Keratinocyte (primary cell): ENCODE results near the gene ELMO2. TPM values are rescaled to one million over a fixed set of nuclear protein-coding genes. Genes with fewer than 3 reads are reported as not detected.

Experiments used
- DNase-seq: peaks from one replicate; pipeline ENCODE4 v3.0.0-alpha.2; 2011; ENCODE audit warnings: low read depth, missing footprints, low spot score
- FAIRE-seq: peaks from 2 replicates; lab custom pipeline; 2011; peaks lifted over from hg19 to GRCh38; lab: Jason Lieb, UNC
- H2AFZ ChIP-seq: 2 replicates; pipeline ENCODE4 v1.6.0; 2012; ENCODE audit warnings: low read length, control low read depth, inconsistent platforms; ENCODE audit not compliant: control insufficient read depth
- H3K27ac ChIP-seq: 2 replicates; pipeline ENCODE4 v1.5.1; 2011; ENCODE audit warnings: low read length; ENCODE audit not compliant: control insufficient read depth, insufficient read depth
- H3K27me3 ChIP-seq: 3 replicates; pipeline ENCODE4 v1.6.0; 2011; ENCODE audit warnings: low read length; ENCODE audit not compliant: control insufficient read depth, insufficient read depth; ENCODE audit errors: extremely low read depth
- H3K36me3 ChIP-seq, 2 experiments: 2 replicates in 1 of 2; 3 replicates in 1 of 2; pipeline ENCODE4 v1.5.1; 2011; ENCODE audit warnings: low read length in 2 of 2, mild to moderate bottlenecking in 1 of 2; ENCODE audit not compliant: control insufficient read depth in 2 of 2, insufficient read depth in 2 of 2; ENCODE audit errors: extremely low read depth in 1 of 2
- H3K4me1 ChIP-seq: 3 replicates; pipeline ENCODE4 v1.5.1; 2011; ENCODE audit warnings: low read length; ENCODE audit not compliant: control insufficient read depth, insufficient read depth; ENCODE audit errors: extremely low read depth
- H3K4me2 ChIP-seq: 3 replicates; pipeline ENCODE4 v1.6.0; 2011; ENCODE audit warnings: low read depth, low read length; ENCODE audit not compliant: control insufficient read depth, insufficient read depth; ENCODE audit errors: extremely low read depth
- H3K4me3 ChIP-seq, 3 experiments: fragments of 200-600 bp in 1 of 3; sonication (generic) in 1 of 3; 2 replicates in 2 of 3; 3 replicates in 1 of 3; pipeline ENCODE4 v1.5.1; 2011 to 2016; ENCODE audit warnings: low read length in 3 of 3, mild to moderate bottlenecking in 3 of 3, control low read depth in 2 of 3, inconsistent platforms in 1 of 3, low read depth in 1 of 3, mixed read lengths in 1 of 3, mixed run types in 1 of 3, moderate library complexity in 1 of 3; ENCODE audit not compliant: control insufficient read depth in 2 of 3, insufficient read depth in 2 of 3; ENCODE audit errors: extremely low read depth in 1 of 3
- H3K79me2 ChIP-seq: 2 replicates; pipeline ENCODE4 v1.6.0; 2012; ENCODE audit warnings: low read length; ENCODE audit not compliant: control insufficient read depth, insufficient read depth
- H3K9ac ChIP-seq: 3 replicates; pipeline ENCODE4 v1.6.0; 2011; ENCODE audit warnings: low read length; ENCODE audit not compliant: control insufficient read depth, insufficient read depth; ENCODE audit errors: extremely low read depth
- H3K9me1 ChIP-seq: 3 replicates; pipeline ENCODE4 v1.6.0; 2011; ENCODE audit warnings: low read length; ENCODE audit not compliant: control insufficient read depth, insufficient read depth; ENCODE audit errors: extremely low read depth
- H3K9me3 ChIP-seq: 2 replicates; pipeline ENCODE4 v1.5.1; 2012; ENCODE audit warnings: low read depth, low read length; ENCODE audit not compliant: control insufficient read depth
- H4K20me1 ChIP-seq: 3 replicates; pipeline ENCODE4 v1.6.0; 2011; ENCODE audit warnings: low read length; ENCODE audit not compliant: control insufficient read depth, insufficient read depth; ENCODE audit errors: extremely low read depth
- CTCF ChIP-seq, 3 experiments: IDR thresholded peaks in 1 of 3; conservative IDR thresholded peaks in 1 of 3; optimal IDR thresholded peaks in 1 of 3; 2 replicates in 2 of 3; 3 replicates in 1 of 3; pipeline versions ENCODE3 to v1.5.1; 2011; ENCODE audit warnings: low read length in 3 of 3, mild to moderate bottlenecking in 3 of 3, moderate library complexity in 2 of 3, control low read depth in 1 of 3, inconsistent platforms in 1 of 3; ENCODE audit not compliant: insufficient read depth in 2 of 3; ENCODE audit errors: extremely low read depth in 1 of 3
- EZH2 ChIP-seq: IDR thresholded peaks from one replicate; pipeline ENCODE4 v1.6.1; 2012; ENCODE audit warnings: inconsistent platforms, mild to moderate bottlenecking, low read length, moderate library complexity
- dilution Hi-C: fragments of 300-500 bp; cut with MboI; formaldehyde crosslinking; loops from one replicate; pipeline ENCODE4 v1.7.0; 2020; ENCODE audit warnings: low sequenced_read_pairs; ENCODE audit not compliant: extremely low pct_ligation_motif_present
- polyA plus RNA-seq, 5 experiments: library from polyadenylated mRNA; depleted of rRNA in 3 of 5; stranded (reverse) in 3 of 5; stranded (forward) in 1 of 5; unstranded in 1 of 5; fragments of >200 nt; gene quantifications; 1 replicate in 1 of 5; 2 replicates in 3 of 5; 3 replicates in 1 of 5; pipeline versions ENCODE4 v1.2.1 to v1.2.3, GENCODE V29; 2011 to 2012; ENCODE audit warnings: missing spikeins in 2 of 5, low read depth in 1 of 5, low replicate concordance in 1 of 5

ELMO2 gene
- polyA plus RNA-seq, 1 donor (not counting 4 experiments of a cell fraction or from before 2014, with no cell fraction given), result 28.5 TPM

GRCh38 chr20:46331611-46332361 is 74.6 kb downstream of the ELMO2 start:
- Histone ChIP-seq H3K27ac (no peak overlapping the region), H3K9me1 (no peaks in the 10 kb centered on the region), H3K9me3 (no peaks in the 10 kb centered on the region), H3K4me1 (no peaks in the 10 kb centered on the region), H4K20me1 (no peaks in the 10 kb centered on the region), H2AFZ (no peak overlapping the region), H3K79me2 (no peaks in the 10 kb centered on the region), H3K4me2 (no peak overlapping the region), H3K4me3 (no peak overlapping the region), H3K36me3 (no peaks in the 10 kb centered on the region), H3K9ac (no peak overlapping the region), H3K27me3 (peaks cover 49% of the 10 kb centered on the region)
- FAIRE-seq (no peak), DNase-seq (no peak)
- TF ChIP-seq CTCF (optimal IDR thresholded peaks at IDR 0.05 in 1 of 3, IDR thresholded peaks at IDR 0.05 in 1 of 3, conservative IDR thresholded peaks at IDR 0.05 in 1 of 3; ENCODE audit: extremely low read depth in 1 of 3, insufficient read depth in 2 of 3, low read length in 3 of 3) (no peak), EZH2 (no peak)
- dilution Hi-C loops, result no loop called here

GRCh38 chr20:46330831-46331371 is 75.5 kb downstream of the ELMO2 start:
- dilution Hi-C loops, result no loop called here
- no peaks in the 10 kb centered on the region for H3K79me2 ChIP-seq
- no peaks in the 10 kb centered on the region for H4K20me1 ChIP-seq
- no peak overlapping the region for H2AFZ ChIP-seq
- H3K4me2 ChIP-seq, result no peak overlapping the region
- no peak overlapping the region for H3K9ac ChIP-seq
- H3K27ac ChIP-seq, result no peak overlapping the region
- H3K27me3 ChIP-seq, result peaks cover 49% of the 10 kb centered on the region
- no peak for FAIRE-seq
- no peaks in the 10 kb centered on the region for H3K36me3 ChIP-seq
- no peaks in the 10 kb centered on the region for H3K9me3 ChIP-seq
- H3K4me3 ChIP-seq, result no peak overlapping the region
- DNase-seq, result no peak
- no peaks in the 10 kb centered on the region for H3K4me1 ChIP-seq
- no peaks in the 10 kb centered on the region for H3K9me1 ChIP-seq
- no peak for TF ChIP-seq EZH2
